Calu3 (cell line): ENCODE data around the gene MB21D2. TPM values are rescaled to one million over a fixed set of nuclear protein-coding genes. Genes with fewer than 3 reads are reported as not detected.

Experiments
- BruUV-seq: library from RNA; stranded (reverse); fragments of 400-500 nt; replicated peaks from 2 replicates; lab custom pipeline; 2021; lab: Mats Ljungman, UMichigan
- CTCF ChIA-PET: fragments of 300-600 bp; sonication (Branson Sonifier 250); formaldehyde crosslinking; loops from one replicate; lab custom pipeline; 2022; ENCODE audit warnings: antibody characterized with exemption; lab: Charles Lee
- DNase-seq: peaks from one replicate; pipeline ENCODE4 v3.0.0; 2022
- H3K27ac Mint-ChIP-seq: one replicate; pipeline ENCODE4 v1.8.0; 2022; ENCODE audit warnings: mixed read lengths; ENCODE audit not compliant: unreplicated experiment
- H3K27me3 Mint-ChIP-seq: one replicate; pipeline ENCODE4 v1.8.0; 2022; ENCODE audit warnings: mixed read lengths; ENCODE audit not compliant: unreplicated experiment
- H3K36me3 Mint-ChIP-seq: one replicate; pipeline ENCODE4 v1.8.0; 2022; ENCODE audit warnings: mild to moderate bottlenecking, moderate library complexity, mixed read lengths; ENCODE audit not compliant: insufficient read depth, unreplicated experiment
- H3K4me1 Mint-ChIP-seq: one replicate; pipeline ENCODE4 v1.8.0; 2022; ENCODE audit warnings: mild to moderate bottlenecking, low read depth, mixed read lengths; ENCODE audit not compliant: unreplicated experiment
- H3K4me3 Mint-ChIP-seq: one replicate; pipeline ENCODE4 v1.8.0; 2022; ENCODE audit warnings: mild to moderate bottlenecking, low read depth, moderate library complexity, mixed read lengths; ENCODE audit not compliant: unreplicated experiment
- H3K9me3 Mint-ChIP-seq: one replicate; pipeline ENCODE4 v1.8.0; 2022; ENCODE audit warnings: low read depth, mixed read lengths; ENCODE audit not compliant: unreplicated experiment
- intact Hi-C: fragments of 100-400 bp; cut with micrococcal nuclease; formaldehyde crosslinking; loops from one replicate; pipeline ENCODE4 v1.10.0; 2022; ENCODE audit not compliant: unreplicated experiment
- total RNA-seq: library from RNA; stranded (reverse); gene quantifications from 2 replicates; pipeline ENCODE4 v1.2.3, GENCODE V29; 2022
- TF ChIP-seq, protein P1 (sequence below): fragments of 200-600 bp; IDR thresholded peaks from one replicate; pipeline ENCODE4 v1.8.0; 2022; ENCODE audit warnings: antibody characterized with exemption; ENCODE audit not compliant: unreplicated experiment

MB21D2 gene
- total RNA-seq, 1 experiment from 2014 or later: 11.9 TPM

DNA sequence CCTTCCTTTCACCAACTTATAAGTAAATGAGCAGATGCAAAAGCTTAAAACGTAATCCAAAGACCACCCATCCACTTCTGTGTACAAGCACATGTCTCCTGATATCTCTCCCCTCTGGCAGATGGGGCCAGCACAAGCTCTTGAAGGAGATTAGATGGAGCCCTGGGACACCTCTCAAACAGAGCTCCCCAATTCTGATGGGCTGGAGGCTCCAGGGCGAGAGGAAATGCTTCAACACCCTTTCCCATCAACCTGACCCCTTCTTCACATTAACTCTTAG lies 73.2 kb downstream of the MB21D2 start:
- Mint-ChIP-seq H3K9me3 (no peaks in the 10 kb centered on the region), H3K4me3 (no peak overlapping the region), H3K4me1 (peaks cover 12% of the 10 kb centered on the region), H3K27ac (no peak overlapping the region), H3K27me3 (no peaks in the 10 kb centered on the region), H3K36me3 (no peaks in the 10 kb centered on the region)
- CTCF ChIA-PET: no interaction called here
- intact Hi-C loops: no loop called here
- BruUV-seq: no TSS peak
- no peak for DNase-seq
- TF ChIP-seq, protein P1, sequence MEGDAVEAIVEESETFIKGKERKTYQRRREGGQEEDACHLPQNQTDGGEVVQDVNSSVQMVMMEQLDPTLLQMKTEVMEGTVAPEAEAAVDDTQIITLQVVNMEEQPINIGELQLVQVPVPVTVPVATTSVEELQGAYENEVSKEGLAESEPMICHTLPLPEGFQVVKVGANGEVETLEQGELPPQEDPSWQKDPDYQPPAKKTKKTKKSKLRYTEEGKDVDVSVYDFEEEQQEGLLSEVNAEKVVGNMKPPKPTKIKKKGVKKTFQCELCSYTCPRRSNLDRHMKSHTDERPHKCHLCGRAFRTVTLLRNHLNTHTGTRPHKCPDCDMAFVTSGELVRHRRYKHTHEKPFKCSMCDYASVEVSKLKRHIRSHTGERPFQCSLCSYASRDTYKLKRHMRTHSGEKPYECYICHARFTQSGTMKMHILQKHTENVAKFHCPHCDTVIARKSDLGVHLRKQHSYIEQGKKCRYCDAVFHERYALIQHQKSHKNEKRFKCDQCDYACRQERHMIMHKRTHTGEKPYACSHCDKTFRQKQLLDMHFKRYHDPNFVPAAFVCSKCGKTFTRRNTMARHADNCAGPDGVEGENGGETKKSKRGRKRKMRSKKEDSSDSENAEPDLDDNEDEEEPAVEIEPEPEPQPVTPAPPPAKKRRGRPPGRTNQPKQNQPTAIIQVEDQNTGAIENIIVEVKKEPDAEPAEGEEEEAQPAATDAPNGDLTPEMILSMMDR: no peak

DNA sequence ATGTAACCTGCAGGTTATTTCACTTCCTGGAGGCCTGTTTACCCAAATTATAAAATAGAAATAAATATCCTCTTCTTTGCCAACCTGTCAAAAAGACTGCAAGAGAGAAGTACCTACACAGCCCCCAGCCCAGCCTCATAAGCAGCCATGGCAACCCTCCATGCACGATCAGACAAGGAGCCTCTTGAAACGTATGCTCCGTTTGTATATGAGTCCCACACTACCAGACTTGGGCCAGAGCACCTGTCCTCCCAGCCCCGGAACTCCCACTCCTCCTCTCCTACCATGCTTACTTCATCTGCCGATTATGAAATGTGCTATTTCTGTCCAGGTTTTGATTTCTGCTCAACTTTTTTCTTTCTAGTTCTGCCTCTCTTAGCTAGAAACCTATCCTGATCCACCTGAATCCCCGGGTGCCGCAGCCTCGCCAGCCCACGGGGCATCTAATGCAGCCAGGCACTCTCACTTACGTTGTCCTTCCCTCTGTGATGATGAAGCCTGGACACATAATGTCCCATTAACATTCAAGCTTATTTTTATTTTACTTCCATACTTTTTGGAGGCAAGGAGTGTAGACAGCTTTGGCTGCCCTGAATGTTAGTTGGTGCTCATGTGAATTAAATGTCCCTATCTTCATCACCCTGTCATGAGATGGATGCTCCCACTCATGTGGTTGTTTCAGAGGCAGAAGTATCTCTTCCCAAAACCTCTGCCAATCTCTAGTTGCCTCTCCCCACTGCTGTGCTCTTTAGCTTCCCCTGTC lies 73.8 kb downstream of the MB21D2 start:
- intact Hi-C loops: no loop called here
- no peak overlapping the region for H3K4me3 Mint-ChIP-seq
- no peak for DNase-seq
- no peaks in the 10 kb centered on the region for H3K27me3 Mint-ChIP-seq
- no TSS peak for BruUV-seq
- CTCF ChIA-PET: interaction anchor here (1.0 kb wide), 1 partner anchor 11 kb away, joined by 3 read pairs; no protein-coding TSS in a partner anchor
- no peaks in the 10 kb centered on the region for H3K9me3 Mint-ChIP-seq
- TF ChIP-seq, protein P1: no peak
- no peaks in the 10 kb centered on the region for H3K36me3 Mint-ChIP-seq
- peaks cover 12% of the 10 kb centered on the region for H3K4me1 Mint-ChIP-seq
- no peak overlapping the region for H3K27ac Mint-ChIP-seq

DNA sequence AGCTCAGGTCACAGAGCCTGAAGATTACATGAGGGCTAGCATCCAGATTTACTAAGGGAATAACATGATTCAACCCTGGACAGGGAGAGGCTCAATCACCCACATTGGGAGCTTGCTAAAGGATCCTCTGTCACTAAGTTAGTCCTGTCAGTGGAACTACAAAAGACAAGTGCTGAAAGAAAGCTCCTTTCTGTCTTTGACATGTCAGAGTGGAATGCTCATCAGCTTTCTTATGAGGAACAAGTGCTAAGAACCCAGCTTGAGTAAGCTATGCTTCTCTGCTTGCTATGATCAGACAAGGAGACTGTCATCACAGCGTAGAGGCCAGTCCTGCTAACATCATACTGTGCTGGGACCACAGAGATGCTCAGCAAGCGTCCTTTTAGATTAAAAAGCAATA lies 74.5 kb downstream of the MB21D2 start:
- H3K9me3 Mint-ChIP-seq: no peaks in the 10 kb centered on the region
- no peak for DNase-seq
- no peak overlapping the region for H3K4me3 Mint-ChIP-seq
- CTCF ChIA-PET: interaction anchor here (1.0 kb wide), 1 partner anchor 10 kb away, joined by 3 read pairs; no protein-coding TSS in a partner anchor
- H3K27ac Mint-ChIP-seq: no peak overlapping the region
- TF ChIP-seq, protein P1: no peak
- no peaks in the 10 kb centered on the region for H3K27me3 Mint-ChIP-seq
- H3K4me1 Mint-ChIP-seq: peaks cover 12% of the 10 kb centered on the region
- BruUV-seq: no TSS peak
- intact Hi-C loops: no loop called here
- H3K36me3 Mint-ChIP-seq: no peaks in the 10 kb centered on the region

DNA sequence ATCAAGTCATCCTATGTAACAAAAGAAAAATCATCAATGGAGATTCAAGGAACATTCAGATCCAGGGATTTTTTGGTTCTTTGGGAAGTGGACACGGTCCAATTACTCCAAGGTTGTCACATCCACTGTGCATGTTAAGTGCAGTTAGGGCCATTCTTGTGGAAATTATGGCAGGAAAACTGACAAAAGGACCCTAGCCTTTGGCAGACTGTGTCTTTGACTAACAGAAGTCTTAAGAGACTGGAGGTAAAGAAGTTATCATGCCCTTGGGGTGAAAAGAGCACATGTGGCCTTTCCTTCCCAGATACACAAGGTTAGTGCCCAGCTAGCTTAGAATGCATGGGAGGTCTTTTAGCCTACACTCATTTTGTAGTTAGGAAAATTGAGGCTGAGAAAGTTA lies 74.9 kb downstream of the MB21D2 start:
- Mint-ChIP-seq H3K27ac (no peak overlapping the region), H3K4me1 (peaks cover 12% of the 10 kb centered on the region), H3K4me3 (no peak overlapping the region), H3K9me3 (no peaks in the 10 kb centered on the region), H3K36me3 (no peaks in the 10 kb centered on the region), H3K27me3 (no peaks in the 10 kb centered on the region)
- TF ChIP-seq, protein P1: no peak
- intact Hi-C loops: no loop called here
- BruUV-seq: no TSS peak
- no peak for DNase-seq
- CTCF ChIA-PET: no interaction called here
